ENCODE results near the gene COX10.

The COX10 gene

GRCh38 chr17:14072881-14073280, 3.6 kb downstream of the COX10 start:
- no peak for DNase-seq

- no peak for DNase-seq
Measured at GRCh38 chr17:14078027-14078426, 8.7 kb downstream of the COX10 start.

GRCh38 chr17:14080847-14081251, 11.5 kb downstream of the COX10 start:
- DNase-seq: no peak

GRCh38 chr17:14082848-14083247, 13.5 kb downstream of the COX10 start:
- DNase-seq: no peak

GRCh38 chr17:14084955-14085354, 15.7 kb downstream of the COX10 start:
- DNase-seq: no peak

GRCh38 chr17:14086189-14086588, 16.9 kb downstream of the COX10 start:
- no peak for DNase-seq

- DNase-seq: no peak
Measured at GRCh38 chr17:14089179-14089578, 19.9 kb downstream of the COX10 start.

GRCh38 chr17:14091367-14091766, 22.1 kb downstream of the COX10 start:
- no peak for DNase-seq

- DNase-seq: no peak
Measured at GRCh38 chr17:14092808-14093207, 23.5 kb downstream of the COX10 start.

- DNase-seq: no peak
Measured at GRCh38 chr17:14094676-14095601, 25.6 kb downstream of the COX10 start.

- DNase-seq: no peak
Measured at GRCh38 chr17:14095631-14096030, 26.3 kb downstream of the COX10 start.

GRCh38 chr17:14098246-14098645, 28.9 kb downstream of the COX10 start:
- DNase-seq: no peak

- DNase-seq: no peak
Measured at GRCh38 chr17:14101976-14102375, 32.7 kb downstream of the COX10 start.

- no peak for DNase-seq
Measured at GRCh38 chr17:14103836-14104235, 34.5 kb downstream of the COX10 start.

- DNase-seq: no peak
Measured at GRCh38 chr17:14104734-14105133, 35.4 kb downstream of the COX10 start.

- no peak for DNase-seq
Measured at GRCh38 chr17:14107889-14108288, 38.6 kb downstream of the COX10 start.

GRCh38 chr17:14112407-14112806, 43.1 kb downstream of the COX10 start:
- no peak for DNase-seq

GRCh38 chr17:14113137-14113536, 43.8 kb downstream of the COX10 start:
- DNase-seq: no peak

- DNase-seq: no peak
Measured at GRCh38 chr17:14116263-14117024, 47.1 kb downstream of the COX10 start.

GRCh38 chr17:14118951-14119350, 49.6 kb downstream of the COX10 start:
- no peak for DNase-seq

- no peak for DNase-seq
Measured at GRCh38 chr17:14119546-14119945, 50.2 kb downstream of the COX10 start.

GRCh38 chr17:14121952-14122351, 52.6 kb downstream of the COX10 start:
- DNase-seq: no peak

- no peak for DNase-seq
Measured at GRCh38 chr17:14123619-14124278, 54.4 kb downstream of the COX10 start.

GRCh38 chr17:14124854-14125253, 55.5 kb downstream of the COX10 start:
- DNase-seq: no peak

Data from bone marrow (tissue), 2 donors.